ENCODE data around the gene CA10. TPM values are rescaled to one million over a fixed set of nuclear protein-coding genes. Genes with fewer than 3 reads are reported as not detected.

The CA10 gene
- total and polyA plus RNA-seq, 2 experiments from 2014 or later = not detected

DNA sequence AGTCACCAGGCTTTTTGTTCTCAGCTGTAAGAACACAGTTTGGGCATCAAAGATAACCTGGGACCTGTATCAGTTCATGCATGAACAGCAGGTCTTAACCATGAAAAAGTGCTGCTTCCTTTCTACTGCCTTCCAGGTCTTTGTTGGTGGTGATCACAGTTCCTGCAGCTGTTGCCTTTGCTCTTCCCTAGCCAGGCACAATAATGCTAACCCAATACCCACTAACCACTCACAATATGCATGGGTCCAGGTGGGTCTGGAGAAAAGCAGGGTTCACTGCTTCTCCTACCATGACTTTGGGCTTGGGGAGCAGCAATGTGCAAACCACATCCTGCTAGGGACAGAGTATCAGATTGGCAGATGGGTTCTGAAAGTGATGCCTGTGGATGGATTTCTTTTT is 501.3 kb downstream of the CA10 start:
- no peaks in the 10 kb centered on the region for H3K4me1 ChIP-seq (ENCODE audit: insufficient read depth)
- H4K20me1 ChIP-seq (ENCODE audit: insufficient read depth) = no peaks in the 10 kb centered on the region
- no peaks in the 10 kb centered on the region for H3K36me3 ChIP-seq (ENCODE audit: low read depth)
- no peak overlapping the region for H3K4me3 ChIP-seq
- no peak overlapping the region for H2AFZ ChIP-seq
- H3K4me2 ChIP-seq (ENCODE audit: unreplicated experiment) = no peak overlapping the region
- no peak overlapping the region for H3K27ac ChIP-seq
- no peaks in the 10 kb centered on the region for H3F3A ChIP-seq (ENCODE audit: insufficient read depth)
- TF ChIP-seq EZH2 (IDR thresholded peaks at IDR 0.05; ENCODE audit: insufficient read depth, poor library complexity, severe bottlenecking) (no peak), EZH2phosphoT487 (IDR thresholded peaks at IDR 0.05; ENCODE audit: insufficient read depth, low read depth) (no peak)
- in situ Hi-C loops (cut with MboI) = no loop called here
- H3K79me2 ChIP-seq (ENCODE audit: insufficient read depth) = no peaks in the 10 kb centered on the region
- DNase-seq = no peak
- no peak overlapping the region for H3K9ac ChIP-seq
- no peaks in the 10 kb centered on the region for H3K27me3 ChIP-seq (replicated peaks; ENCODE audit: insufficient read depth)
- no peaks in the 10 kb centered on the region for H3K9me2 ChIP-seq (ENCODE audit: insufficient read depth)
- no peaks in the 10 kb centered on the region for H3K9me3 ChIP-seq (ENCODE audit: low read depth)

- H2AFZ ChIP-seq = no peak overlapping the region
- TF ChIP-seq EZH2phosphoT487 (IDR thresholded peaks at IDR 0.05; ENCODE audit: insufficient read depth, low read depth) (no peak), EZH2 (IDR thresholded peaks at IDR 0.05; ENCODE audit: insufficient read depth, poor library complexity, severe bottlenecking) (no peak)
- no peaks in the 10 kb centered on the region for H3K9me2 ChIP-seq (ENCODE audit: insufficient read depth)
- H3K9ac ChIP-seq = no peak overlapping the region
- H3F3A ChIP-seq (ENCODE audit: insufficient read depth) = no peaks in the 10 kb centered on the region
- H3K4me1 ChIP-seq (ENCODE audit: insufficient read depth) = no peaks in the 10 kb centered on the region
- H3K9me3 ChIP-seq (ENCODE audit: low read depth) = no peaks in the 10 kb centered on the region
- no peak overlapping the region for H3K4me3 ChIP-seq
- no peaks in the 10 kb centered on the region for H4K20me1 ChIP-seq (ENCODE audit: insufficient read depth)
- H3K4me2 ChIP-seq (ENCODE audit: unreplicated experiment) = no peak overlapping the region
- no peak for DNase-seq
- no peaks in the 10 kb centered on the region for H3K27me3 ChIP-seq (replicated peaks; ENCODE audit: insufficient read depth)
- H3K79me2 ChIP-seq (ENCODE audit: insufficient read depth) = no peaks in the 10 kb centered on the region
- no peaks in the 10 kb centered on the region for H3K36me3 ChIP-seq (ENCODE audit: low read depth)
- H3K27ac ChIP-seq = no peak overlapping the region
- in situ Hi-C loops (cut with MboI) = no loop called here
- 12 to 14% methylated on average over 5 of the region's 5 CpGs for WGBS, 2 experiments (ENCODE audit: low coverage in 1 of 2, low lambda C conversion rate in 2 of 2, missing lambda C conversion rate in 2 of 2)
Measured at GRCh38 chr17:51653878-51654277, 504.6 kb downstream of the CA10 start.

DNA sequence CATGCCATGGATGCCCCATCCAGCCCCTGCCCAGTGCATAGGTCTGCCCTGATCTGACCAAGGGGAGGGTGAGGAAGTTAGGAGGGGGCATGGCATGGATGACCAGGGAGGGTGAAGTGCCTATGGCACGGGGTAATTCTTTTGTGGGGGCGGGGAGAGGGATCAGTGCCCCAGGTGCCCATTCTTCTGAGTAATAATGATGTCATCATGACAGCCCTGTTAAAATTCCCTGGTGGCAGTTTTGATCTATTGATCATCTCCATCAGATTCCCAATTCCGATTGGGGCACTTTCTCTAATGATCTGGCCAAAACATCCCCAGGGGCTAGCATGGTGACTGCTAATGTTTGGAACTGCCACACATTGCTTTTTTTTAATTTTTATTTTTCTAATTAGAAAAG is 506.0 kb downstream of the CA10 start:
- Histone ChIP-seq H3K27ac (no peak overlapping the region), H3K27me3 (replicated peaks; ENCODE audit: insufficient read depth) (no peaks in the 10 kb centered on the region), H3K4me2 (ENCODE audit: unreplicated experiment) (no peak overlapping the region), H2AFZ (no peak overlapping the region), H3K9me2 (ENCODE audit: insufficient read depth) (no peaks in the 10 kb centered on the region), H3K36me3 (ENCODE audit: low read depth) (no peaks in the 10 kb centered on the region), H3K79me2 (ENCODE audit: insufficient read depth) (no peaks in the 10 kb centered on the region), H4K20me1 (ENCODE audit: insufficient read depth) (no peaks in the 10 kb centered on the region), H3F3A (ENCODE audit: insufficient read depth) (no peaks in the 10 kb centered on the region), H3K9ac (no peak overlapping the region), H3K4me1 (ENCODE audit: insufficient read depth) (no peaks in the 10 kb centered on the region), H3K9me3 (ENCODE audit: low read depth) (no peaks in the 10 kb centered on the region), H3K4me3 (no peak overlapping the region)
- no peak for DNase-seq
- no peak for TF ChIP-seq EZH2phosphoT487 (IDR thresholded peaks at IDR 0.05; ENCODE audit: insufficient read depth, low read depth)
- no peak for TF ChIP-seq EZH2 (IDR thresholded peaks at IDR 0.05; ENCODE audit: insufficient read depth, poor library complexity, severe bottlenecking)
- in situ Hi-C loops (cut with MboI) = no loop called here
- 34 to 35% methylated on average over 3 of the region's 3 CpGs for WGBS, 2 experiments (ENCODE audit: low coverage in 1 of 2, low lambda C conversion rate in 2 of 2, missing lambda C conversion rate in 2 of 2)

- 10 to 12% methylated on average over 6 of the region's 6 CpGs for WGBS, 2 experiments (ENCODE audit: low coverage in 1 of 2, low lambda C conversion rate in 2 of 2, missing lambda C conversion rate in 2 of 2)
- H3K9me3 ChIP-seq (ENCODE audit: low read depth) = no peaks in the 10 kb centered on the region
- no peak overlapping the region for H3K9ac ChIP-seq
- TF ChIP-seq EZH2phosphoT487 (IDR thresholded peaks at IDR 0.05; ENCODE audit: insufficient read depth, low read depth) (no peak), EZH2 (IDR thresholded peaks at IDR 0.05; ENCODE audit: insufficient read depth, poor library complexity, severe bottlenecking) (no peak)
- H2AFZ ChIP-seq = no peak overlapping the region
- no peak overlapping the region for H3K4me2 ChIP-seq (ENCODE audit: unreplicated experiment)
- no peaks in the 10 kb centered on the region for H3F3A ChIP-seq (ENCODE audit: insufficient read depth)
- no peaks in the 10 kb centered on the region for H3K36me3 ChIP-seq (ENCODE audit: low read depth)
- H3K4me1 ChIP-seq (ENCODE audit: insufficient read depth) = no peaks in the 10 kb centered on the region
- no peak for DNase-seq
- no peak overlapping the region for H3K4me3 ChIP-seq
- H3K79me2 ChIP-seq (ENCODE audit: insufficient read depth) = no peaks in the 10 kb centered on the region
- no peaks in the 10 kb centered on the region for H4K20me1 ChIP-seq (ENCODE audit: insufficient read depth)
- H3K9me2 ChIP-seq (ENCODE audit: insufficient read depth) = no peaks in the 10 kb centered on the region
- no peak overlapping the region for H3K27ac ChIP-seq
- H3K27me3 ChIP-seq (replicated peaks; ENCODE audit: insufficient read depth) = no peaks in the 10 kb centered on the region
- in situ Hi-C loops (cut with MboI) = no loop called here
Measured at GRCh38 chr17:51651513-51652298, 506.8 kb downstream of the CA10 start.
